ENCODE results near the gene LINGO4.
A peak's percentile ranks its signal among the peaks of the same experiment; 100 is the strongest.

The LINGO4 gene

DNA sequence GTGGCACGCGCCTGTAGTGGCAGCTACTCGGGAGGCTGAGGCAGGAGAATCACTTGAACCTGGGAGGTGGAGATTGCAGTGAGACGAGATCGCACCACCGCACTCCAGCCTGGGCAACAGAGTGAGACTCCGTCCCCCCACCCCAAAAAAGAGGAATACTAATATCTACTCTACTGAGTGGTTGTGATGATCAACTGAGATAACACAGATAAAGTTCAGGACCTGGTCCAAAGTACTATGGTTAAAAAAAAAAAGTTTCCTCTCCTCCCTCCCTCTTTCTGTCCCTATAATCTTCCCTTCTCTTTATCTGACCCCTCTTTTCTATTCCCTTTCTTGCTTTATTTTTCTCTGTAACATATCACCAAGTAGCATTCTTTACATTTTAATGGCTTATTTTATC lies 30.4 kb upstream of the LINGO4 start:
- H3K4me1 ChIP-seq, result peaks cover 94% of the 10 kb centered on the region
- no peaks in the 10 kb centered on the region for H3K9me3 ChIP-seq
- peaks cover 46% of the 10 kb centered on the region for H3K27me3 ChIP-seq
- H4K20me1 ChIP-seq, result peaks cover 22% of the 10 kb centered on the region
- H3K9ac ChIP-seq, result no peak overlapping the region
- no peak for TF ChIP-seq Cebpa-rat (IDR thresholded peaks at IDR 0.05)
- no peak overlapping the region for H3K4me3 ChIP-seq
- no peaks in the 10 kb centered on the region for H3K36me3 ChIP-seq
- H3K27ac ChIP-seq, result no peak overlapping the region
- H3K4me2 ChIP-seq, result peak overlapping the region; percentile 98; the same call in 1 of the 2 replicates

DNA sequence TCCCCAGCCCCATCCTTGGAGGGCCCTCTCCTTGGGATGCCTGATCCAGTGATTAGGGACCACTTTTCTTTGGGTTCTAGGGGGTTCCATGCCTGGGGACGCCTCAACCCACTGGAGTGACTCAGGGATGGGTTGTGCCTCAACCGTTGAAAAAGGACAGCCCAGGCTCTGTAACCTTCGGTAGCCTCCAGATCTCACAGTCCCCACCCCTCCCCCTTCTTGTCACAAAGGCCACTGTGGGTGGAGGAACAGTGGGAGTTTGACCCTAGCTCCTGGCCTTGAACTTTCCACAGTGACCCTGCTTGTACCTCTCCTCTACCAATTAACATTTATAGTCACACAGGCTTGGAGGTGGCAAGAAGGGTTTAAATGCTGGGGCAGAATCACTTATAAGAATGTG lies 29.0 kb upstream of the LINGO4 start:
- Histone ChIP-seq H3K9ac (no peak overlapping the region), H3K27ac (no peak overlapping the region), H3K36me3 (no peaks in the 10 kb centered on the region), H4K20me1 (peaks cover 22% of the 10 kb centered on the region), H3K9me3 (no peaks in the 10 kb centered on the region), H3K4me3 (no peak overlapping the region), H3K27me3 (peaks cover 32% of the 10 kb centered on the region), H3K4me1 (peaks cover 98% of the 10 kb centered on the region), H3K4me2 (peak overlapping the region; percentile 82)
- no peak for TF ChIP-seq Cebpa-rat (IDR thresholded peaks at IDR 0.05)

- Histone ChIP-seq H3K27me3 (peaks cover 23% of the 10 kb centered on the region), H4K20me1 (peaks cover 14% of the 10 kb centered on the region), H3K4me3 (no peak overlapping the region), H3K9me3 (no peaks in the 10 kb centered on the region), H3K36me3 (no peaks in the 10 kb centered on the region), H3K4me2 (peak overlapping the region; percentile 82), H3K27ac (no peak overlapping the region), H3K4me1 (peaks cover 98% of the 10 kb centered on the region), H3K9ac (no peak overlapping the region)
- TF ChIP-seq Cebpa-rat (IDR thresholded peaks at IDR 0.05), result no peak
Observed at GRCh38 chr1:151833172-151833900, 28.1 kb upstream of the LINGO4 start.

- peak overlapping the region; percentile 43 for H3K4me2 ChIP-seq
- H3K27ac ChIP-seq, result no peak overlapping the region
- no peak for TF ChIP-seq Cebpa-rat (IDR thresholded peaks at IDR 0.05)
- peaks cover 5% of the 10 kb centered on the region for H4K20me1 ChIP-seq
- no peaks in the 10 kb centered on the region for H3K36me3 ChIP-seq
- peaks cover 98% of the 10 kb centered on the region for H3K4me1 ChIP-seq
- H3K4me3 ChIP-seq, result no peak overlapping the region
- H3K9ac ChIP-seq, result no peak overlapping the region; the same call in 1 of the 2 replicates
- peaks cover 15% of the 10 kb centered on the region for H3K27me3 ChIP-seq
- no peaks in the 10 kb centered on the region for H3K9me3 ChIP-seq
Observed at GRCh38 chr1:151832318-151832980, 27.2 kb upstream of the LINGO4 start.

DNA sequence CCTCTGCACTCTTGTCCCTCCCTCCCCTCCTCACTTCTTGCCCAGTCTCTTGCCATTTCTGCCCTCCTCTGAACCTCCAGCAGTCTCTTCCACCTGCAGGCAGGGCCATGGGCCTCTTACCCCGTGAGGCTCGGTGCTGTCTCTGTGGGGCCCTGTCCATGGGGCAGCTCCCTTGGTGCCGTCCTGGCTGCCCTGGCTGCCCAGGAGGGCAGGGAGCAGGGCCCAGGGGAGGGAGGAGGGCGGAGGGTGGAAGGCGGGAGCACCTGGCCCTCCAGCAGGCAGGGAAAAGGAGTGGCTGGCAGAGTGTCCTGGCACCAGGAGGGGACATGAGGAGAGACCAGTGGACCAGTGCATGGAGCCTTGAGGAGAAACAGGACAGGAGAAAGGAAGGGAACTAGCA lies 26.4 kb upstream of the LINGO4 start, which contains the start of gene RORC:
Gene RORC, minus strand, starts transcription at position 198 of the 400 bp plus-strand sequence. Its CDS starts 38 bp downstream, at position 160.
- H3K27ac ChIP-seq, result peak within 1 kb of the TSS; percentile 11; the same call in 1 of the 2 replicates
- H3K4me1 ChIP-seq, result peaks cover 98% of the 10 kb centered on the region
- no peaks in the 10 kb centered on the region for H4K20me1 ChIP-seq
- peak within 1 kb of the TSS; percentile 88 for H3K4me2 ChIP-seq
- no peaks in the 10 kb centered on the region for H3K36me3 ChIP-seq
- H3K9me3 ChIP-seq, result no peaks in the 10 kb centered on the region
- no peak within 1 kb of the TSS; the same call in 1 of the 2 replicates for H3K9ac ChIP-seq
- H3K27me3 ChIP-seq, result peaks cover 6% of the 10 kb centered on the region
- TF ChIP-seq Cebpa-rat (IDR thresholded peaks at IDR 0.05), result no peak
- no peak within 1 kb of the TSS for H3K4me3 ChIP-seq

DNA sequence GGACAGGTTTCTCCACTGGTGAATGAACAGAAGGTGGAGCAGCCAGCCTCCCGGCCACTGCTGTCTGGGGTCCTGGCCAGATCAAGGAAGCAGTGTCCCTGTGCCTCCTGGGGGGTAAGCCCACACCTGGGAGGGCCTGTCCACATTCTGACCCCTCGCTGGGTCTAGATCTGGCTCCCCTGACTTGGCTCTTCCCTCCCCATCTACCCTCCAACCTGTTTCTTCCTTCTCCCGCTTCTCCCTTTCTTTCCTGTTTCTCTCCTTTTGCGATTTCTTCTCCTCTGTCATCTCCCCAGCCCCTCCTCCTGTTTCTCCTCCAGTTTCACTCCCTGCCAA lies 26.0 kb upstream of the LINGO4 start:
- Histone ChIP-seq H4K20me1 (no peaks in the 10 kb centered on the region), H3K27me3 (peaks cover 2% of the 10 kb centered on the region), H3K4me1 (peaks cover 98% of the 10 kb centered on the region), H3K4me2 (peak overlapping the region; percentile 88; the same call in 1 of the 2 replicates), H3K36me3 (no peaks in the 10 kb centered on the region), H3K9ac (no peak overlapping the region), H3K27ac (peak overlapping the region; percentile 11; the same call in 1 of the 2 replicates), H3K4me3 (no peak overlapping the region), H3K9me3 (no peaks in the 10 kb centered on the region)
- no peak for TF ChIP-seq Cebpa-rat (IDR thresholded peaks at IDR 0.05)

GRCh38 chr1:151830055-151830454 lies 24.8 kb upstream of the LINGO4 start:
- Histone ChIP-seq H3K27me3 (no peaks in the 10 kb centered on the region), H3K36me3 (no peaks in the 10 kb centered on the region), H3K4me3 (no peak overlapping the region), H3K4me1 (peaks cover 98% of the 10 kb centered on the region), H3K4me2 (peak overlapping the region; percentile 88), H3K9me3 (no peaks in the 10 kb centered on the region), H3K9ac (peak overlapping the region; percentile 46; the same call in 1 of the 2 replicates), H3K27ac (peak overlapping the region; percentile 78), H4K20me1 (no peaks in the 10 kb centered on the region)
- no peak for TF ChIP-seq Cebpa-rat (IDR thresholded peaks at IDR 0.05)

GRCh38 chr1:151829352-151830046 lies 24.3 kb upstream of the LINGO4 start:
- no peaks in the 10 kb centered on the region for H3K27me3 ChIP-seq
- peak overlapping the region; percentile 46; the same call in 1 of the 2 replicates for H3K9ac ChIP-seq
- H3K4me3 ChIP-seq, result no peak overlapping the region
- H3K36me3 ChIP-seq, result no peaks in the 10 kb centered on the region
- H3K27ac ChIP-seq, result peak overlapping the region; percentile 78
- no peaks in the 10 kb centered on the region for H4K20me1 ChIP-seq
- peaks cover 100% of the 10 kb centered on the region for H3K4me1 ChIP-seq
- H3K9me3 ChIP-seq, result no peaks in the 10 kb centered on the region
- TF ChIP-seq Cebpa-rat (IDR thresholded peaks at IDR 0.05), result no peak
- peak overlapping the region; percentile 88 for H3K4me2 ChIP-seq

DNA sequence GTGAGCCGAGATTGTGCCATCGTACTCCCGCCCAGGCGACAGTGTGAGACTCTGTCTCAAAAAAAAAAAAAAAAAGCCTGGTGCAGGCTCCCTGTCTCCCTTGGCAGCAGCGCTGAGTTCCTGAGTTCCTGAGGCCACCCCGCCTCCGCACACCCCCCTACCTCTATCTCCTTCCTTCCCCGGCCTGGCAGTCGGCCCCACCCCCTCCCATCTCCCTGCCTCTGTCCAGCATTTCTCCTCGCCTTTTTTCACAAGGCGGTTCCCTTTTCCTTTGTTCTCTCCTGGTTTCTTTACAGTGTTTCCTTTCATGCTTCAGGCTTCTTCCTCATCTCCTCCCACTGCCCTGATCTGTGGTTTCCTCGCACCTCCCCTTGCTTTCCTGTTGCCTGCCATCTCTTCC lies 23.7 kb upstream of the LINGO4 start:
- Histone ChIP-seq H3K9me3 (no peaks in the 10 kb centered on the region), H3K27ac (peak overlapping the region; percentile 78), H3K4me3 (peak overlapping the region; percentile 50; the same call in 1 of the 2 replicates), H4K20me1 (no peaks in the 10 kb centered on the region), H3K9ac (peak overlapping the region; percentile 61; the same call in 1 of the 2 replicates), H3K4me1 (peaks cover 100% of the 10 kb centered on the region), H3K27me3 (no peaks in the 10 kb centered on the region), H3K36me3 (no peaks in the 10 kb centered on the region), H3K4me2 (peak overlapping the region; percentile 88)
- no peak for TF ChIP-seq Cebpa-rat (IDR thresholded peaks at IDR 0.05)

All from BLaER1 (cell line).